Measurements from ENCODE around the gene CCR9. TPM values are rescaled to one million over a fixed set of nuclear protein-coding genes. Genes with fewer than 3 reads are reported as not detected.

Gene CCR9
- total RNA-seq, 1 donor from 2014 or later, result not detected

DNA sequence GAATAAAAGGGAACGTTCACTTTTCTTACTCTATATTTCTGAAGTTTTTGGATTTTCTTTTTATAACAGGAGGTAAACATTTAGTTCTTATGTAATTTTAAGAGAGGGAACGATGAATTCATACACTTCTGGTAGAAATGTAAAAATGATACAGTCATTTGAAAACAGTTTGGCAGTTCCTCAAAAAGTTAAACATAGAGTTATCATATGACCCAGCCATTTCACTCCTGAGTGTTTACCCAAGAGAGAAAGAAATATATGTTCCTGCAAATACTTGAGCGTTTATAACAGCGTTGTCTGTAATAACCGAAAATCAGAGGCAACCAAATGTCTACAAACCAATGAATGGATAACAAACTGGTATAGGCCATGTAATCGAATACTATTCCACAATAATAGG lies 20.8 kb upstream of the CCR9 start:
- H3K27ac Mint-ChIP-seq (ENCODE audit: unreplicated experiment), result no peak overlapping the region
- no peak for DNase-seq
- TF ChIP-seq CTCF (IDR thresholded peaks at IDR 0.05; ENCODE audit: partially characterized antibody, unreplicated experiment), result no peak
- H3K9me3 Mint-ChIP-seq (ENCODE audit: unreplicated experiment), result no peaks in the 10 kb centered on the region
- H3K36me3 Mint-ChIP-seq (ENCODE audit: unreplicated experiment), result no peaks in the 10 kb centered on the region
- H3K4me1 Mint-ChIP-seq (ENCODE audit: low read depth, unreplicated experiment), result no peaks in the 10 kb centered on the region
- no peak overlapping the region for H3K4me3 Mint-ChIP-seq (ENCODE audit: unreplicated experiment)
- no peaks in the 10 kb centered on the region for H3K27me3 Mint-ChIP-seq (ENCODE audit: unreplicated experiment)

- H3K4me3 Mint-ChIP-seq (ENCODE audit: unreplicated experiment), result no peak overlapping the region
- no peaks in the 10 kb centered on the region for H3K27me3 Mint-ChIP-seq (ENCODE audit: unreplicated experiment)
- H3K4me1 Mint-ChIP-seq (ENCODE audit: low read depth, unreplicated experiment), result no peaks in the 10 kb centered on the region
- H3K9me3 Mint-ChIP-seq (ENCODE audit: unreplicated experiment), result no peaks in the 10 kb centered on the region
- TF ChIP-seq CTCF (IDR thresholded peaks at IDR 0.05; ENCODE audit: partially characterized antibody, unreplicated experiment), result no peak
- no peak overlapping the region for H3K27ac Mint-ChIP-seq (ENCODE audit: unreplicated experiment)
- no peak for DNase-seq
- no peaks in the 10 kb centered on the region for H3K36me3 Mint-ChIP-seq (ENCODE audit: unreplicated experiment)
Observed at GRCh38 chr3:45868213-45868612, 18.1 kb upstream of the CCR9 start.

- H3K9me3 Mint-ChIP-seq (ENCODE audit: unreplicated experiment), result peaks cover 2% of the 10 kb centered on the region
- no peaks in the 10 kb centered on the region for H3K27me3 Mint-ChIP-seq (ENCODE audit: unreplicated experiment)
- DNase-seq, result no peak
- no peak overlapping the region for H3K4me3 Mint-ChIP-seq (ENCODE audit: unreplicated experiment)
- H3K4me1 Mint-ChIP-seq (ENCODE audit: low read depth, unreplicated experiment), result no peaks in the 10 kb centered on the region
- H3K27ac Mint-ChIP-seq (ENCODE audit: unreplicated experiment), result no peak overlapping the region
- no peak for TF ChIP-seq CTCF (IDR thresholded peaks at IDR 0.05; ENCODE audit: partially characterized antibody, unreplicated experiment)
- H3K36me3 Mint-ChIP-seq (ENCODE audit: unreplicated experiment), result peaks cover 2% of the 10 kb centered on the region
Observed at GRCh38 chr3:45868650-45869049, 17.7 kb upstream of the CCR9 start.

- Mint-ChIP-seq H3K4me3 (ENCODE audit: unreplicated experiment) (no peak overlapping the region), H3K9me3 (ENCODE audit: unreplicated experiment) (peaks cover 5% of the 10 kb centered on the region), H3K4me1 (ENCODE audit: low read depth, unreplicated experiment) (no peaks in the 10 kb centered on the region), H3K27ac (ENCODE audit: unreplicated experiment) (no peak overlapping the region), H3K27me3 (ENCODE audit: unreplicated experiment) (no peaks in the 10 kb centered on the region), H3K36me3 (ENCODE audit: unreplicated experiment) (peaks cover 5% of the 10 kb centered on the region)
- no peak for DNase-seq
- no peak for TF ChIP-seq CTCF (IDR thresholded peaks at IDR 0.05; ENCODE audit: partially characterized antibody, unreplicated experiment)
Observed at GRCh38 chr3:45869638-45870037, 16.7 kb upstream of the CCR9 start.

GRCh38 chr3:45870099-45870498 lies 16.2 kb upstream of the CCR9 start:
- no peaks in the 10 kb centered on the region for H3K27me3 Mint-ChIP-seq (ENCODE audit: unreplicated experiment)
- H3K27ac Mint-ChIP-seq (ENCODE audit: unreplicated experiment), result no peak overlapping the region
- TF ChIP-seq CTCF (IDR thresholded peaks at IDR 0.05; ENCODE audit: partially characterized antibody, unreplicated experiment), result no peak
- peaks cover 5% of the 10 kb centered on the region for H3K9me3 Mint-ChIP-seq (ENCODE audit: unreplicated experiment)
- peaks cover 5% of the 10 kb centered on the region for H3K36me3 Mint-ChIP-seq (ENCODE audit: unreplicated experiment)
- no peak overlapping the region for H3K4me3 Mint-ChIP-seq (ENCODE audit: unreplicated experiment)
- no peaks in the 10 kb centered on the region for H3K4me1 Mint-ChIP-seq (ENCODE audit: low read depth, unreplicated experiment)
- no peak for DNase-seq

Data from glutamatergic neuron (in vitro differentiated cells).